Measurements from ENCODE around the gene ASB16. TPM values are rescaled to one million over a fixed set of nuclear protein-coding genes. Genes with fewer than 3 reads are reported as not detected.
"Not testable (repeated sequence)": the region's sequence is repeated elsewhere in the genome, so short reads cannot be mapped to it uniquely, and the experiment has no call there.

ASB16 gene
- total RNA-seq, 1 donor, result not detected

DNA sequence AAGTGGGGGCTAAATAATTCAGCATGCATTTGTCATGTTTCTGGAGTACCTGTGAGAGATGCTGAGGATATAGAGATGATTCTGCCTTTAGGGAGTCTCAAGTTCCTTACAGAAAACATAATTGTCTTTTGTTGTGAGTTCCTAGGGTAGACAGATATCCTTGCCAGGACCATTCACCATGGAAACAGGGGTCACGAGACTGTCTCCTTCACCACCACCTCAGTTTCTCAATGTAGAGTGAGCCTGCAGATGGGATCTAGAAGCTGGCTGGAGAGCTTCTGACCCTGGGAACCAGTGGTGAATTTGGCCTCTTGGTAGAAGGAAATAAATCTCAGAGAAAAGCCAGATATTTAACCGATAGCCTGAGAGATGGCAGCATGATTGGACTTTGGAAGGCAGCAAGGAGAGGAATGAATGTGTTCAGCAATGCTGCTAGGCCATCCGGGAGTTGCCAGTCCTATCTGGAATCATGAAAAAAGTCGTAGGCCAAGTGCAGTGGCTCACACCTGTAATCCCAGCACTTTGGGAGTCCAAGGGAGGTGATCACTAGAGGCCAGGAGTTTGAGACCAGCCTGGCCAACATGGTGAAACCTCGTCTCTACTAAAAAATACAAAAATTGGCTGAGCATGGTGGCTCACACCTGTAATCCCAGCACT is 39.7 kb upstream of the ASB16 start:
- Histone ChIP-seq H3K4me3 (ENCODE audit: insufficient read depth, low read length) (no peak overlapping the region), H4K20me1 (ENCODE audit: insufficient read depth, low read length) (no peaks in the 10 kb centered on the region), H3K79me2 (ENCODE audit: insufficient read depth, low read length) (no peaks in the 10 kb centered on the region), H3K27me3 (ENCODE audit: insufficient read depth, low read length) (no peaks in the 10 kb centered on the region), H3K36me3 (ENCODE audit: insufficient read depth, low read length) (no peaks in the 10 kb centered on the region), H2AFZ (ENCODE audit: low read length) (no peak overlapping the region), H3K27ac (ENCODE audit: low read depth, low read length) (no peak overlapping the region), H3K4me2 (ENCODE audit: insufficient read depth, low read length) (no peak overlapping the region), H3K9me3 (ENCODE audit: low read depth, low read length) (no peaks in the 10 kb centered on the region), H3K4me1 (ENCODE audit: insufficient read depth, low read length) (no peaks in the 10 kb centered on the region)
- no peak for TF ChIP-seq CTCF (IDR thresholded peaks at IDR 0.05; ENCODE audit: extremely low read depth, low read depth, low read length)
- DNase-seq (ENCODE audit: insufficient read length, low spot score, missing footprints), result no peak

DNA sequence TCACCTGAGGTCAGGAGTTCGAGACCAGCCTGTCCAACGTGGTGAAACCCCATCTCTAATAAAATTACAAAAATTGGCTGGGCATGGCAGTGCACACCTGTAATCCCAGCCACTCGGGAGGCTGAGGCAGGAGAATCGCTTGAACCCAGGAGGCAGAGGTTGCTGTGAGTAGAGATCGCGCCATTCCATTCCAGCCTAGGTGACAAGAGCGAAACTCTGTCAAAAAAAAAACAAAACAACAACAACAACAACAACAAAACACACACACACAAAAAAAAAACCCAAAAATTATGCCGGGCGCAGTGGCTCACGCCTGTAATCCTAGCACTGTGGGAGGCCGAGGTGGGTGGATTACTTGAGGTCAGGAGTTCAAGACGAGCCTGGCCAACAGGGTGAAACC is 39.1 kb upstream of the ASB16 start:
- not testable (repeated sequence) for H2AFZ ChIP-seq (ENCODE audit: low read length); H3K27ac ChIP-seq (ENCODE audit: low read depth, low read length); DNase-seq (ENCODE audit: insufficient read length, low spot score, missing footprints); H3K27me3 ChIP-seq (ENCODE audit: insufficient read depth, low read length); H3K4me1 ChIP-seq (ENCODE audit: insufficient read depth, low read length); H3K4me3 ChIP-seq (ENCODE audit: insufficient read depth, low read length); H3K9me3 ChIP-seq (ENCODE audit: low read depth, low read length); H3K79me2 ChIP-seq (ENCODE audit: insufficient read depth, low read length); H3K36me3 ChIP-seq (ENCODE audit: insufficient read depth, low read length); H4K20me1 ChIP-seq (ENCODE audit: insufficient read depth, low read length); H3K4me2 ChIP-seq (ENCODE audit: insufficient read depth, low read length)

- peaks cover 2% of the 10 kb centered on the region for H3K4me1 ChIP-seq (ENCODE audit: insufficient read depth, low read length)
- H3K79me2 ChIP-seq (ENCODE audit: insufficient read depth, low read length), result no peaks in the 10 kb centered on the region
- H3K36me3 ChIP-seq (ENCODE audit: insufficient read depth, low read length), result no peaks in the 10 kb centered on the region
- H3K4me2 ChIP-seq (ENCODE audit: insufficient read depth, low read length), result no peak overlapping the region
- no peaks in the 10 kb centered on the region for H3K27me3 ChIP-seq (ENCODE audit: insufficient read depth, low read length)
- no peaks in the 10 kb centered on the region for H3K9me3 ChIP-seq (ENCODE audit: low read depth, low read length)
- no peaks in the 10 kb centered on the region for H4K20me1 ChIP-seq (ENCODE audit: insufficient read depth, low read length)
- H3K4me3 ChIP-seq (ENCODE audit: insufficient read depth, low read length), result no peak overlapping the region
- no peak overlapping the region for H3K27ac ChIP-seq (ENCODE audit: low read depth, low read length)
- DNase-seq (ENCODE audit: insufficient read length, low spot score, missing footprints), result no peak
- no peak for TF ChIP-seq CTCF (IDR thresholded peaks at IDR 0.05; ENCODE audit: extremely low read depth, low read depth, low read length)
- H2AFZ ChIP-seq (ENCODE audit: low read length), result no peak overlapping the region
Observed at GRCh38 chr17:44132275-44132821, 38.2 kb upstream of the ASB16 start.

- H3K27me3 ChIP-seq (ENCODE audit: insufficient read depth, low read length), result no peaks in the 10 kb centered on the region
- no peaks in the 10 kb centered on the region for H3K9me3 ChIP-seq (ENCODE audit: low read depth, low read length)
- peaks cover 14% of the 10 kb centered on the region for H3K4me1 ChIP-seq (ENCODE audit: insufficient read depth, low read length)
- no peak for DNase-seq (ENCODE audit: insufficient read length, low spot score, missing footprints)
- H2AFZ ChIP-seq (ENCODE audit: low read length), result no peak overlapping the region
- no peak overlapping the region for H3K4me3 ChIP-seq (ENCODE audit: insufficient read depth, low read length)
- no peak overlapping the region for H3K4me2 ChIP-seq (ENCODE audit: insufficient read depth, low read length)
- H3K27ac ChIP-seq (ENCODE audit: low read depth, low read length), result no peak overlapping the region
- TF ChIP-seq CTCF (IDR thresholded peaks at IDR 0.05; ENCODE audit: extremely low read depth, low read depth, low read length), result no peak
- no peaks in the 10 kb centered on the region for H3K36me3 ChIP-seq (ENCODE audit: insufficient read depth, low read length)
- H4K20me1 ChIP-seq (ENCODE audit: insufficient read depth, low read length), result no peaks in the 10 kb centered on the region
- H3K79me2 ChIP-seq (ENCODE audit: insufficient read depth, low read length), result no peaks in the 10 kb centered on the region
Observed at GRCh38 chr17:44133918-44134476, 36.5 kb upstream of the ASB16 start.

Measured in osteoblast (primary cell).